OCI-LY3 (cell line): ENCODE results near the gene PIGBOS1.
"Not testable (repeated sequence)": the region's sequence is repeated elsewhere in the genome, so short reads cannot be mapped to it uniquely, and the experiment has no call there.

Source experiments
- H2AFZ ChIP-seq: fragments of 200-600, 300-600 bp; shearing (Covaris generic); 2 replicates; pipeline ENCODE4 v1.6.0; 2014; ENCODE audit warnings: antibody characterized with exemption, low read depth, low read length
- H3K27ac ChIP-seq: fragments of 200-600, 300-600 bp; sonication (generic); 2 replicates; pipeline ENCODE4 v1.5.1; 2014; ENCODE audit warnings: mild to moderate bottlenecking, low read length, moderate library complexity, mixed read lengths
- H3K27me3 ChIP-seq: fragments of 200-600, 300-600 bp; sonication (generic); 2 replicates; pipeline ENCODE4 v1.6.1; 2014; ENCODE audit warnings: low read depth, low read length, mixed read lengths
- H3K36me3 ChIP-seq: fragments of 200-600, 300-600 bp; sonication (generic); replicated peaks from 2 replicates; pipeline ENCODE3; 2014; ENCODE audit warnings: low read depth, low read length, mixed read lengths
- H3K4me1 ChIP-seq: fragments of 300-600, 200-600 bp; sonication (generic); 2 replicates; pipeline ENCODE4 v1.6.1; 2014; ENCODE audit warnings: low read length, mixed read lengths
- H3K4me2 ChIP-seq: fragments of 200-600, 300-600 bp; sonication (generic); 2 replicates; pipeline ENCODE4 v1.6.1; 2014; ENCODE audit warnings: low read length, mixed read lengths
- H3K4me3 ChIP-seq: fragments of 300-600, 200-600 bp; sonication (generic); 2 replicates; pipeline ENCODE4 v1.5.1; 2014; ENCODE audit warnings: antibody characterized with exemption, mild to moderate bottlenecking, low read length, moderate library complexity
- H3K79me2 ChIP-seq: fragments of 300-600, 200-600 bp; shearing (Covaris generic); 2 replicates; pipeline ENCODE4 v1.6.1; 2014; ENCODE audit warnings: mild to moderate bottlenecking, low read length, mixed read lengths
- H3K9ac ChIP-seq: fragments of 300-600, 200-600 bp; shearing (Covaris generic); 2 replicates; pipeline ENCODE4 v1.6.0; 2014; ENCODE audit warnings: mild to moderate bottlenecking, low read length, moderate library complexity
- H3K9me3 ChIP-seq: fragments of 200-600, 300-600 bp; shearing (Covaris generic); 2 replicates; pipeline ENCODE4 v1.6.1; 2014; ENCODE audit warnings: low read length, mixed read lengths; ENCODE audit not compliant: insufficient read depth
- H4K20me1 ChIP-seq: fragments of 200-600, 300-600 bp; sonication (generic); 2 replicates; pipeline ENCODE4 v1.6.1; 2016; ENCODE audit warnings: low read length, mixed read lengths; ENCODE audit not compliant: insufficient read depth
- CTCF ChIP-seq: fragments of 200-600, 300-600 bp; sonication (generic); IDR thresholded peaks from 2 replicates; pipeline ENCODE4 v1.5.1; 2014; ENCODE audit warnings: antibody characterized with exemption, low read length, low read depth
- EZH2phosphoT487 ChIP-seq: fragments of 200-600 bp; shearing (Covaris generic); IDR thresholded peaks from 2 replicates; pipeline ENCODE4 v1.6.1; 2018; ENCODE audit warnings: antibody characterized with exemption, mixed run types, low read depth

The PIGBOS1 gene

GRCh38 chr15:55289746-55290527, 29.0 kb downstream of the PIGBOS1 start, which contains the start of gene RAB27A:
TSS of gene RAB27A (minus strand) at chr15:55289813. CDS start at chr15:55234934, 54,879 bp downstream.
- no peaks in the 10 kb centered on the region for H3K9me3 ChIP-seq
- no peaks in the 10 kb centered on the region for H3K36me3 ChIP-seq
- H3K4me1 ChIP-seq, result peaks cover 10% of the 10 kb centered on the region; the same call in 1 of the 2 replicates
- no peaks in the 10 kb centered on the region for H4K20me1 ChIP-seq
- H3K27me3 ChIP-seq, result no peaks in the 10 kb centered on the region
- H3K9ac ChIP-seq, result peak within 1 kb of the TSS; percentile 74
- H3K4me2 ChIP-seq, result peak within 1 kb of the TSS; percentile 84
- TF ChIP-seq CTCF, result no peak
- TF ChIP-seq EZH2phosphoT487, result no peak
- H2AFZ ChIP-seq, result peak within 1 kb of the TSS; percentile 93
- H3K4me3 ChIP-seq, result peak within 1 kb of the TSS; percentile 80
- H3K27ac ChIP-seq, result no peak within 1 kb of the TSS
- H3K79me2 ChIP-seq, result no peaks in the 10 kb centered on the region

- Histone ChIP-seq H3K27ac (no peak overlapping the region), H2AFZ (peak overlapping the region; percentile 93)
Measured at GRCh38 chr15:55289011-55289745, 29.7 kb downstream of the PIGBOS1 start.

DNA sequence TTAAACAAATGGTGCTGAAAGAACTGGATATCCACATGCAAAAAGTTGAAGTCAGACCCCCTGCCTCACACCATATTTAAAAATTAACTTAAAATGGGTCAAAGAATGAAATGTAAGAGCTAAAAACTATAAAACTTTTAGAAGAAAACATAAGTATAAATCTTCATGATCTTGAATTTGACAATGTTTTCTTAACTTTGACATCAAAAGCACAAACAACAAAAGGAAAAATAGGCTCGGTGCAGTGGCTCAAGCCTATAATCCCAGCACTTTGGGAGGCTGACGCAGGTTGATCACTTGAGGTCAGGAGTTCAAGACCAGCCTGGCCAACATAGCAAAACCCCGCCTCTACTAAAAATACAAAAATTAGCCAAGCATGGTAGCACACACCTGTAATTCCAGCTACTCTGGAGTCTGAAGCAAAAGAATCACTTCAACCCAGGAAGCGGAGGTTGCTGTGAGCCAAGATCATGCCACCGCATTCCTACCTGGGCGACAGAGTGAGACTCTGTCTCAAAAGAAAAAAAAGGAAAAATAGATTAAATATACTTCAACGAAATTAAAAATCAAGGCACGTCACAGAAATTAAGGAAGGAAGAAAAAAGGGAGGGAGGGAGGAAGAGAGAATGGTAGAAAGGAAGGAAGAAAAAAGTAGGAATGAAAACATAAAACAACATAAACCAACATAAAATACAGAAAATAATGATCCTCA, 30.8 kb downstream of the PIGBOS1 start:
- no peak for TF ChIP-seq EZH2phosphoT487
- no peak for TF ChIP-seq CTCF
- Histone ChIP-seq H2AFZ (no peak overlapping the region), H3K27me3 (no peaks in the 10 kb centered on the region), H3K79me2 (no peaks in the 10 kb centered on the region), H4K20me1 (no peaks in the 10 kb centered on the region), H3K9me3 (no peaks in the 10 kb centered on the region), H3K27ac (no peak overlapping the region), H3K4me3 (no peak overlapping the region), H3K4me1 (peaks cover 10% of the 10 kb centered on the region), H3K36me3 (no peaks in the 10 kb centered on the region), H3K4me2 (no peak overlapping the region), H3K9ac (no peak overlapping the region)

More at GRCh38 chr15:55289011-55289745, 29.7 kb downstream of the PIGBOS1 start:
- Histone ChIP-seq H3K4me2 (peak overlapping the region; percentile 84), H3K79me2 (no peaks in the 10 kb centered on the region), H3K9me3 (no peaks in the 10 kb centered on the region), H3K4me3 (peak overlapping the region; percentile 80), H3K36me3 (no peaks in the 10 kb centered on the region), H3K27me3 (no peaks in the 10 kb centered on the region), H4K20me1 (no peaks in the 10 kb centered on the region), H3K4me1 (peaks cover 10% of the 10 kb centered on the region; the same call in 1 of the 2 replicates), H3K9ac (peak overlapping the region; percentile 74)
- TF ChIP-seq CTCF (no peak), EZH2phosphoT487 (no peak)

DNA sequence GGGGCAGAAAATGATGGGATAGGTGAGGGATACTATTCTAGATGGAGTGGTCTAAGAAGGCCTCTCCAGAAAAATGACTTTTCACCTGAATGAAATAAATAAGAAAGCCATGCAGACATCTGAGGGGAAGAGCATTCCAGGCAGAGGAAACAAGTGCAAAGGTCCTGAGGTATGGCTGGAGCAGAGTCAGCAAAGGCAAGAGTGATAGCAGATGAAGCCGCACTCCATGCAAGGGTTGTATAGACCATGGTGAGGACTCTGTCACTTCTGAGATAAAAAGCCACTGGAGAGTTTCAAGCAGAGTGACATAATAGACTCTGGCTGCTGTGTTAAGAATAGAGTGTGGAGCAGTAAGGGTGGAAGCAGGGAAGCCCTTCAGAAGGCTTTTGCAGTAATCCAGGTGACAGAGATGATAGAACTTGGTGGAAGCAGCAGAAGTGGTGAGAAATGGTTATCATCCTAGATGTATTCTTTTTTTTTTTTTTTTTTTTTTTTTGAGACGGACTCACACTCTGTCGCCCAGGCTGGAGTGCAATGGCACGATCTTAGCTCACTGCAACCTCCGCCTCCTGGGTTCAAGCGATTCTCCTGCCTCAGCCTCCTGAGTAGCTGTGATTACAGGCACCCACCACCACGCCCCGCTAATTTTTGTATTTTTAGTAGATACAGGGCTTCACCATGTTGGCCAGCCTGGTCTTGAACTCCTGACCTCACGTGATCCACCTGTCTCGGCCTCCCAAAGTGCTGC, 32.3 kb downstream of the PIGBOS1 start:
- not testable (repeated sequence) for H3K9ac ChIP-seq, H3K4me2 ChIP-seq, H3K4me1 ChIP-seq, H4K20me1 ChIP-seq, H3K4me3 ChIP-seq, H2AFZ ChIP-seq, H3K79me2 ChIP-seq, H3K27me3 ChIP-seq, H3K9me3 ChIP-seq, H3K27ac ChIP-seq, H3K36me3 ChIP-seq
